IPS-NIHi7 (cell line): ENCODE data around the gene TFF2.

ENCODE experiments used
- DNase-seq: peaks from one replicate; pipeline ENCODE4 v3.0.0; 2012; ENCODE audit warnings: mixed read lengths; ENCODE audit errors: extremely low spot score

TFF2 gene

DNA sequence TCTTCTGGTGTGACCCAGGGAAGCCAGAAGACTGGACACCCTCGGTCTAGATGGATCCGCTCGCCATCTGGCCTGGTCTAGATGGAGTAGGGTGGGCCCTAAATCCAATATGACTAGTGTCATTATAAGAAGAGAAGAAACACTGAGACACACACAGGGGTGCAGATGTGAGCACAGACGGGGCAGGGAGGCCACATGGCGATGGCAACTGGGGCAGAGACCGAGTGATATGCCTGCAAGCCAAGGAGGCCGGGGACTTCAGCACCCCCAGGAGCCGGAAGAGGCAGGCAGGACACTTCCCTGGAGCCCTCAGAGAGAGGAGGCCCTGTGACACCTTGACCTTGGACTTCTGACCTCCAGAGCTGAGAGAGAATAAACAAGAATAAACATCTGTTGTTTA is 30.0 kb downstream of the TFF2 start:
- DNase-seq = no peak

DNA sequence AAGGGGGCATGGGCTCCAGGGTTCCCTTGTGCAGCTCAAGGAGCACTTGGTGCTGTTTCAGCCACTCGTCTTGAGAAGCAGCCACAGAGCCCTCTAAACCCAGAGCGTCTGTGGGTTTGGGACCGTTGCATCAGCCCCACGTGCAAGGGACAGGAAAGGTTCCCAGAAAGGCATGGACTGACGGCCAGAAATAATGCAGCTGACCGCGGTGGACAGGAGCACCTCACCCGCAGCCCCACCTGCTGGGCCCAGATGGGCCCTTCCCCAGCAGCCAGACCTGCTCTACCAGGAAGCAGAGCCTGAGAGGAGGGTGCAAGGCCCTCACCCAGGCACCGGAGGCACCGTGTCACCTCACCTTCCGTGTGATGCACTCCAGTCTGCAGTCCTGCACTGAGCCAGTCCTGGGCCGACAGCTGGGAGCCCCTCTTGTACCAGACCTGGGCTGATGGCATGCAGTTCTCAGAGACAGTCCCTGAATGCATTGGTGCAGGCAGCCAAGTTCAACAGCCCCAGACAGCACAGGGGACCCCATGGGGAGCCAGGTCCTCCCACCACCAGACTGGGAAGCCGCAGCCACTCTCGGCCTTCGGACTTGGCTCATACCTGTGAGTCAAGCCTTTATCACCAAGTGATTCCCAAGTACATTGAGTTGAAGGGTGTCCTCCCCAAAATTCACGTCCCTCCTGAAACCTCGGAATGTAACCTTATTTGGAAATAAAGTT is 30.8 kb downstream of the TFF2 start:
- DNase-seq = no peak

DNA sequence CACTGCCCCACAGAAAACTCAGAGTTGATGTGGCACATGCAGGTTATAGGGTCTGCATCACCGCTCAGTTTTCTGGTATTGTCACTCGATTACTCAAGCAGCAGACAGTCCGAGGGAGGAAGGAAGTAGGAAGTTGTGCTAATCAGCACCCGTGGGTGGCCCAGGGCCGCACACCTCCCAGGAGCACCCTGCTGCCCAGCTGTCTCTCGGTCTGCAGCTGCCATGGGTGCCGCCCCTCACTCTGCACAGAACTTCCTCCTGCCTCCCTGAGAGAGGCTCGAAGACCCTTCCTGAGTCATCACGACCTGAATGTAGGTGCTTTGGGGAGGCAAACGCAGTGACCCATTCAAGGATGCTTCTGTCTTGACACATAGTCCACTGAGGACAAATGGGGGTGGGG is 31.4 kb downstream of the TFF2 start:
- DNase-seq = no peak

DNA sequence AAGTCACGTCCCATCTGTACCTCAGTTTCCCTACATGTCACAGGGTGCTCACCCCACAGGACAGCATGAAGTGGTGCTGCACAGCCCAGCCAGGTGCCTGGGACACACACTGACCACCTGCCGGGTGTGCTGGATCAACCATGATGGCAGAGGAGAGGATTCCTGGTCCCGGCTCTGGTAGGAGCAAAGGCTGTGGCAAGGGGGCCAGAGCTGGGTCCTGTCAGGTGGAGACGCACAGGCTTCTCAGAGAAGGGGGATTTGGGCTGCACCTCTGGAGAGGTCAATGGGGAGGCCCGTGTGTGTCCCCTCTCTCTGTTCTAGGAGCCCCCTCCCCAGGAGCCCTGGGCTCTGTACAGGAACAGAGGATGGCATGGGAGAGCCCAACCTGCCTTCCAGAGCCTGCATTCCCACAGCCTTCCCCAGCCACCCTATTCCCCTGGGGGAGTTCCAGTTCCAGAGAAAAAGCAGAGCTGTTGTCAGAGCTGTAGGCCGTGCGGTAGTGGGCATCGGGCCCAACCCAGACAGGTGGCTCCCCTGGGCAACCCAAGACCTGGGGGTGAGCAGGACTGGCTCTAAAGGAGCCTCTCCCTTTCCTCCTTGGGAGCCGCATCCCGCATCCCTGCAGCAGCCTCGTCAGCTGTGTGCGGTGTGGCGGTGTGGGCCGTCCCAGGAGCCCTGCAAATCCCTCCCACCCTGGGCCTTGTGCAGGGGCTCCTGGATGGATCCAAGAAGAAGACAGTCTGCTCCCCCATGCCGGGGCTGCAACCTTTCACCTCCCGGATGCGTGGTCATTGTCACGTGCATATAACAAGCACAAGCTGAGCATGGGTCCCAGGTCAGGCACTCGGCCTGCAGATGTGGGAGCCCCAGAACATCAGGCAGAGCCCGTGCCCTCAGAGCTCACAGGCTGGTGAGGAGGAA is 32.7 kb downstream of the TFF2 start:
- no peak for DNase-seq

DNA sequence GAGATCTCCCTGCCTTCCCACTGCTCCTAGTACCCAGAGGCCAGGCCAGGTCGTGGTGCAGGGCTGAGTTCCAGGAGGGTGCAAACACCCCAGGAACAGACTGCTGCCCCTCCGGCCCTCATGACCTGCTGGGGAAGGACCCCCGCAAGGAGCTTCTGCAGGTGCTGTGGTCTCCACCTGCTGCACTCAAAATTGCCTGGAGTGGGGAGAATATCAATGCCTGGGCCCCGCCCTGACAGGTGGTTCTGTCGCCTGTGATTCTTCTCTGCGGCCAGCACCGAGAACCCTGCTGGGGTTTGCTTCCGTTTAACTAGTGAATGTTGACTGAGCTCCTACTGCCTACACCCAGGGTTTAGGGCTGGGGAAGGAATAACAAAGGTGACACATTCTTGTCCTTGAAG is 33.5 kb downstream of the TFF2 start:
- no peak for DNase-seq

DNA sequence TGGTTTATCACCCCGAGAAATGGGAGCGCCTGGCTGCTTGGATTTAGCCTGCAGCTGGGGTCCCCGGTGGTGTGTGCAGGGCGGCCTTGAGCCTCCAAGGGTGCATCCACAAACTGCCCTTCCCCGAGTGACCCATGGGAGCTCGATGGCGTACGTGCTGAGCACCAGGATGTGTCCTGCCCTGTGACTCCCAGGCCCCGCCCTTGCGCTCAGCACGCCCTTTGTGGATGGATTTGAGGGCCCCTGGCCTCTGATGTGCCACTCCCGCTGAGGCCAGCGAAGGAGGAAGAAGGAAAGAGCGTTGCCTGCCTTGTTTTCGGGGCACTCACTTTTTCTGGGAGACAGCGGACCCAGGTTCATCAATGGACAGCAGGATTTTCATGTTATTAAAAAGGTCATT is 33.9 kb downstream of the TFF2 start:
- no peak for DNase-seq

DNA sequence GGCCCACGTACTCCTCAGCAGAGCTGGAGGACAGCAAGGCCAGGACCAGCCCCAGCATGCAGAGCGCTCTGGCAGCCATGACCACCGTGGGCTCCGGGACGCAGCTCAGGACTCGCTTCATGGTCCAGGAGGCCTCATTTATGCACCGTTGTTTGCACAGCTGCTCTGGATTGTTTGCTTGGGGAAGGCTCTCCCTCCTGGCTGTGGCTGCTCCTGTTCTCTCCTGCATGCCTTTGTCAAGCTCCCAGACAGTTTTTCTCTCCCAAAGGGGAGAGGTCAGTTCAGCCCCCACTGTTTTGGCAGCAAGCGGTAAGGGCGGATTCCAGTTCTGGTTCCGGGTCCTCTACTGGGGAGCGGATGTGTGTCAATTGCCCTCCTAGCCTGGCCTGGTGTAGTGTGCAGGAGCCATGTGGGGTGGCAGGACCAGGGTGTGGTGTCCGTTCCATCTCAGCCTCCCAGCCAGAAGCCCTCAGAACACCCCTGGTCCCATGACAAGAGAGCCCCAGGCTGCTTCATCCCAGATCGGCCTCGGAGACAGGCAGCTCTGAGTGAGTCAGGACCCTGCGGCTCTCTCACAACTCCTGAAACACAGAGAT is 35.4 kb downstream of the TFF2 start, which contains the start of gene TFF3:
Gene TFF3, minus strand, starts transcription at position 114 of the 596 bp plus-strand sequence. Its CDS starts 35 bp downstream, at position 79.
- DNase-seq = no peak

DNA sequence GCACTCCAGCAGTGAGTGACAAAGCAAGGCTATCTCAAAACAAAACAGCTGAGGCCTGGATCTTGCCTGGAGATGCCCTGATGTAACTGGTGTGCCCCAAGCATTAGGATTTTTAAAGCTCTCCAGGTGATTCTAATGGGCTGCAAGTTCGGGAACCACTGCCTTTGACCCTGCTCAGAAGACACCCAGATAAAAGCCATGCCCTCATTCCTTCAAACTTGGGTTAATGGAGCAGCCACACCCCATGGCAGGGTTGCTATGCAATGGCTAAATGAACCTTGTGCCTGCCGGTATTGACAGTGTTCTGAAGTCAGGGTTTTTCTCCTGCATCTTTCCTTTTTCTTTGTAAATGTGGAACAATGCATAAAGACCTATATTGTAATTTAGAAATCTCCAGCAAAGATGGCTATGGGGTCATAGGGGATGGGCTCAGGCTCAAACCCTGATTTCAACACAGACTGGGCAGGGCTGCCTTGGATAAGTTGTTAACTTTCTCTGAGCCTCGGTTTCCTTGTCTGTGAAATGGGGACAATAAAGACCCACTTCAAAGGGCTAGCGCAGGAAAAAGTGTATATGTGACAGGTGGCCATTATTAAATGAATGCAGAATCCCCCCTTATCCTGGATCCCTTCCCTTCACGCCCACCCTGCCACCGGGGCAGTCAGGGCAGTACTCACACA is 36.0 kb downstream of the TFF2 start:
- no peak for DNase-seq

DNA sequence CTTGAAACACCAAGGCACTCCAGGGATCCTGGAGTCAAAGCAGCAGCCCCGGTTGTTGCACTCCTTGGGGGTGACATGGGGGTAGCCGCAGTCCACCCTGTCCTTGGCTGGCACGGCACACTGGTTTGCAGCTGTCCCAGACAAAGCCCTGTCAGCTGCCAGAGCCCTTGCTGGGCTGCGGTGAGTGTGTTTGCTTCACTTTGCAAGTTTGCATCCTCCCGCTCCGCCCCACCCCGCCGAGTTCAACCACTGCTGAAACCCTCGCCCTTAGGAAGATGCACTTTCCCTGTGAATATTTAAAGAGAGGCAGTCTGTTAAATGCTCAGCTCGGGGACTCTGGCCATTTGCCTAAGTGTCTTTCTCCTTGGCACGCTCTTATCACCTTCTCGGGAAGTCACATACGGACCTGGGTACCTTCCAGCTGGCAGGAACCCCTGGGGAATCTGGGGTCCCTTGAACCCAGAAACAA is 37.3 kb downstream of the TFF2 start:
- no peak for DNase-seq

DNA sequence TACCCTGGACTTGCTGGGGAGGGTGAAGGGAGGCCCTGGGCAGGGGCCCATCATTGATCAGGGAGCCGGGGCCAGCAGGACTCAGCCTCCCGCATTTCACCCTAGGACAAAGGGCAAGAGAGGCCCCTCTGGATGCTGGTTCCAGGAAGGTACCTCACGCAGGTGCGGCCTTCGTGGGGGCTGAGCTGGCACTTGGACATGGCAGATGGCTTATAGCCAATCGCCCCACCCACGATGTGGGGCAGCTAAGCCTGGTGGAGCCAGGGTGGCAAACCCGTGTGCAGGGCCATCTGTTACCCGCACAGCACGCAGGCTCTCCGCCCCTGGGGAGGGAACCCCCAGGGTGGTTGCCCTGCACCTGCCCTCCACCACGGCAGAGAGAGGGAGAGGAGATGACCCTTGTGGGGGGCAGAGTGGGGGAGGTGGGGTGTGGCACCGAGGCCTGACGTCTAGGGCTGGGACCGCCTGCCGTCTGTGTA is 38.1 kb downstream of the TFF2 start:
- DNase-seq = no peak

DNA sequence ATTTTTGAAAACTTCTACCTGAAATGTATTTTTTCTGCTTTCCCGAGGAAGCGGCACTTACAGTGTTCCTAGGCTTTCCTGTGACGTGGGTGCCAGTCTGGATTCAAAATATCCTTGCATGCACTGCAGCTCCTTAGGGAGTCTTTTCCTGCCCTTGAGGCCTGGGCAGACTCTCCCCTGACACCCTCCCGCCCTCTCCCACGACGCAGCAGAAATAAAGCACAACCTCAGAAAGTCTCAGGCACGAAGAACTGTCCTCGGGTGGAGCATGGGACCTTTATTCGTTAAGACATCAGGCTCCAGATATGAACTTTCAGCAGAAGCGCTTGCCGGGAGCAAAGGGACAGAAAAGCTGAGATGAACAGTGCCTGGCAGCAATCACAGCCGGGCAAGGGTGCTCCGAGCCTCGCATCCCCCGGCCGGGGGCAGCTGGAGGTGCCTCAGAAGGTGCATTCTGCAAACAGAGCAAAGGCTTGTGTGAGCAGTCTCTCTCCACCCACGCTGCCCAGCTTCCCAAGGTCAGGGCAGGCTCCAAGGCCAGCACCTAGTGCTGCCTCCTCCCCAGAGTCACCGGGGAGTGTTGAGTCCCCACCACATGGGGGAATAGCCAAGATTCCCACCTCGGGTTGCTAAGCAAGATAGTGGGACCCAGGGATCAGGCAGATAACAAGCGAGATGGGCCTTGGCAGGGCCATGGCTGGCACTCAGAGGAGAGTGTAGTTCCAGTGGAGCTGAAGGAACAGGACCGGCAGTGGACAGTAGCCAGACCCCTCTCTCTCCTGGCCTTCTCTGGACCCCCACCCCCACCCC is 38.8 kb downstream of the TFF2 start:
- no peak for DNase-seq

DNA sequence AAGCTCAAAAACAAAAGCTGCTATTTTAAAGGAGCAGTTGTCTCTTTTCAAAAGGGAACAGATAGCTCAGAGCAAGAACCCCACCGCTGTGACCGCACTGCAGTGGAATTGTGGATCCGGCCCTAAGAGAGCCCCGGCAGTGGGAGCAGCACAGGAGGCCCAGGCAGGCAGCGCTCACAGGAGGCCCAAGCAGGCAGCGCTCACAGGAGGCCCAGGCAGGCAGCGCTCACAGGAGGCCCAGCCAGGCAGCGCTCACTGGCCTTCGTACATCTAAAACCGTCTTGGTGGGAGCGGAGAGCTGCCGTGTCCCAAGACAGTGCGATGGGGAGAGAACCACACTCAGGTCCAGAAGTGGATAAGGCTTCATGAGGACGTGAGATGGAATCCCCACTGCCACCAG is 39.6 kb downstream of the TFF2 start:
- DNase-seq = no peak

DNA sequence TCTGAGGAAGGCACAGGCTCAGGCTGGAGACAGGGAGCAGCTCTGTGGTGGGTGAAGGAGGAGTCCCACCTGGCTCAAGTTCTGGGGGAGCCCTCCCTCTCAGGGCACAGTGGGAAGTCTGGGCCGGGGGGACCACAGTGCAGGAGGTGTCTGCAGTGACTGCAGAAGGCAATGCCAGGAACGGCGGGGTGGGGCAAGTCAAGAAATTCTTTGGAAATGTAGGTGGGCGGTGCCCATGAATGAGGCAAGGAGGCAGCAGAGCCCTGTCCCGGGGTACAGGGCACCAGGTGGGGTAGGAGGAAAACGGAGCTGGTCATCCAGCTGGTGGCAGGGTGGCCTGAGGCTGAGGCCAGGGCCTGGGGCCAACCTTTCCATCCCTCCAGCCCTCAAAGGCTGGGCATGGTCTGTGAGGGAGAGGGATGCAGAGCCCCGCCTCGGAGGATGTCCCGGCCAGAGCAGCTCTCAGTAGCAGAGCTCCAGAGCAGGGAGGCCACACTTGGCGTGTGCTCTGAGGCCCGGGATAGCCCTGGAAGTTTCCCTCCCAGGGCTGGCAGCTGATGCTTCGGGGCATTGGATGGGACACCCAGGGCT is 40.3 kb downstream of the TFF2 start:
- DNase-seq = no peak

DNA sequence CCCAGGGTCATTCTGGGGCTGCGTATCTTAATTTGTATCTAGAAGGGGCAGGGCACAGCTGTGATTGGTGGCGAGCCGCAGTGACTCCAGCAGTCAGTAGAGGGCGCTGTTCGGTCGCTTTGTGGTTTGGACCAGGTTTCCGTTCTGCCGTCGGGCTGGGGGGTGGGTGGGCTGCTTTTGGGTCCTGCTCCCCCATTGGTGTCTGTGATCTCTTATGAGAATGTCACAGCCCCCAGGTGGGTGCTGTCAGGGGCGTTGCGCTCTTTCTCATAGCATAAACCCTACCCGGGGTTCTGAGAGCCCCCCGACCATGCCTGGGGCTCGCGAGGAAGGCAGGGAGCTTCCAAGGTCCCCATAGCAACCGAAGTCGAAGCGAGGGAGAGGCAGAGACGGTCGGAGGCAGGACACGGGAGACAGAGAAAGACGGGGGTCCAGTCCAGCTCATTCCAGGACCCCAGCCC is 41.0 kb downstream of the TFF2 start:
- DNase-seq = peak; percentile 86

DNA sequence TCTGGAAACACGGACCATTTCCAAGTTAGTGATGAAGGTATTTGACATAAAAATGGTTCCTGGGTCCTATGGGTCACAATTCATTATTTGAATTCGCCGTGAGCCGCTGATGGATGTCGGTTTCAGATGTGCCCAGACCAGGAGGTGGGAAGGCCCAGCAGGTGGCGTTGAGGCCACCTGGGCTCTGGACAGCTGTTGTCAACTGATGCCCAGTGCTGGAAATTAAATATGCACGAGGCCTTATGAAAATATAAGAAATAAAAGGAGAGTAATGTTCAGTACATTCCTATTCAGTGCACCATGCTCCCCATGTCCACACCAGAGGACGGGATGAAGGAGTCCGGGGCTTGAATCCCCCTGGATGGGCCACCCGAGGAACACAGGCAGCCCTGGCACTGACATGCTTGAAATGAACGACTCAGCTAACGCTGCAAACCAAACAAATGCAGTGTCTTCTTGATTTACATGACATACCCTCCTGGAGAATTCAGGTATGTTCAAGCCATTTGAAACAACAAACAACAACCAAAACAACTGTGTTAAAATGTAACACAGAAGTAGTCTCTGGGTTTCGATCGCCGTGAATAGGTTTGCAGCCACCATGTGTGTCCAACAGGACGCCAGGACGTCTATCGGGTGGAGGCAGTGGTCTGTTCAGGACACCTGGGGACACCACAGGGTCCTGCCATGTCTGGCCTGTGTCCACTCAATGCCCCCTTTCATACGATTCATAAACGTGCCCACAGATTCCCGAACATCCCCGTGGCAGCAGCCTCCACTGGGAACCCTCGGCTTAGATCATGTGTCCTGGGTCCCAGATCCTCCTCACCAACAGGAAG is 41.7 kb downstream of the TFF2 start:
- DNase-seq = no peak

DNA sequence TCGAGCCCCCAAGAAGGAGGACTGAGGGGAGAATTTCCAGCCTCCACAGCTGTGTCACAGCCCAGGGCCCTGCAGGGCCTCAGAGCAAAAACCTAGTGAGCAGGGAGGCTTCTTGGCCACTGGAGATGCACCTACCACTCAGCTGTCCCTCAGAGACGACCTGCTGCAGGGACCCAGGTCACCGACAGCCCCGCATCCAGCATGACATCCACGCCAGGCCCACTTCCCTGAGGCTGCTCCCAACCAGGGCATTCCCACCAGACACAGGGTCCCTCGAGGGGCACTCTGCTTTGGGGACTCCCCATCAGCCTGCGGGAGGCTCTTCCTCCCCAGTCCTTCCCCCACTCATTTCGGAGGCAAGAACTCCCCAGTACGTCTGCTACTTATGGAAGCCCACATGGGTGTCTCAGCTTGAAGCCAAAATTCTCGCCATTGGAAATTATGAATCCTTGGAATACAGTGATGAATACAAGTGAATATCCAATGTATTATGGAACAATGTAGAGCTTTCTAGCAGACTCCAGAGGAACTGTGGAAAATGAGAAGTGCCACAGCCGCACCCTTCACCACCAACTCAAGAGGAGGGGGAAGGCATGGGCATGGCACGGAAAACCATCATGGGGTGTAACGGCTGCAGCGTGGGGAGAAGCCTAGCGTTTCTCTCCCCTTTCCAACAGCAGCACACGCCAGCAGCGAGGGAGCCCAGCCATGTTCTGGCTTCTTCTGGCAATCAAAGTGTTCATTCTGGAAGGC is 42.5 kb downstream of the TFF2 start:
- no peak for DNase-seq

DNA sequence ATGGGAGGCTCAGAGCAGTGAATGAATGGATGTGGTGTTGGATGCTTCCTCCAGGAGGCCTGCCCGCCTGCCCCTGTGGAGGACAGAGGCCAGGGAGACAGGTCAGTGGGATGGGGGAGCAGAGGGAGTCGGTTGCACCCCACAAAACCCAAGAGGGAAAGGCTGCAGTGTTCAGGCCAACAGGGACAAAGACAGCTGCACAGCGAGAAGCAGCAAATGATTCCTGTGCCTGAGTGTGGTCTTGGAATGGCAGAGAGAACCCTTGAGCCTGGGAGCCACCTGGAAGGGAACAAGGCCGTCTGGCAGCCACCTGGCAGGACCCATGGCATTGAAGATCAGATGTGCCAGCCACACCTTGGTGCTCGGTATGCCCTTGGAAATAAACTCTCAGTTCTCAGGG is 43.7 kb downstream of the TFF2 start:
- no peak for DNase-seq

DNA sequence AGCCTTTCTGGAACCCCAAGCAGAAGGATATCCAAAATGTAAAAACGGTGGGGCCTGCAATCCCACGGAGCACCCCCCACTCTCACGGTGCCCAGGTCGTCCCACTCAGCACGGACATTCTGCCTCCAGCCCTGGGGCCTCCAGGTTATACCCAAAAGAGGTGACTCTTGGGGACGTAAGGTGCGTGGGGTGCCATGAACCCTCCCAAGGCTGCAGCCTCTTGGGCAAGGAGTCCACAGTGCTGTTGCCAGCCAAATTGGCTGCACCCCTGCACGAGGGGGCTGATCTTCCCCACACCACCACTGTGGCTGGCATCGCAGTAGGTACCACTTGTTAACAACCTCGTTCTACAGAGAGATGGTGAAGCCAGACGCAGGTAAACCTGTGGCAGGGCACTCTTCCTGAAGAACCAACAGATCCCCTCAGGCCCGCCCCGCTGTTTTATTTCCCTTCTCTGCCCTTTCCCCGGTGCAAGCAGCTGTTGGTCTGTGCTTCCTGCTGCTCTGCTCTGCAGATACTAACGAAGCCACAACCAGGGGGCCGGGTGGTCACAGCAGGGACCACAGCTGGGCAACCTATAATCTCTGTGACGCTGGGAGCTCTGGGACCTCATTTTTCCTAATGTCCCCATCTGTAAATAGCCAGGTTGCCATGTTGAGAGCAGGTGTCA is 44.3 kb downstream of the TFF2 start:
- no peak for DNase-seq
